Ovary (tissue), 3 donors: ENCODE measurements around the gene TMED3.

Experiments used
- POLR2A ChIP-seq: fragments of 450-650 bp; IDR thresholded peaks from one replicate; pipeline ENCODE4 v1.6.1; 2017; ENCODE audit warnings: antibody characterized with exemption, mild to moderate bottlenecking, moderate library complexity
- TF ChIP-seq, protein P1 (sequence below), 3 donors: fragments of 450-650 bp in 2 of 3; fragments of 200-600 bp in 1 of 3; IDR thresholded peaks; one replicate each; pipeline versions ENCODE4 v1.5.1 to v1.8.0; 2016 to 2022; ENCODE audit warnings: antibody characterized with exemption in 3 of 3, mild to moderate bottlenecking in 1 of 3
- donor health status: DM: no; HTN: no; CAD: no.

DNA sequence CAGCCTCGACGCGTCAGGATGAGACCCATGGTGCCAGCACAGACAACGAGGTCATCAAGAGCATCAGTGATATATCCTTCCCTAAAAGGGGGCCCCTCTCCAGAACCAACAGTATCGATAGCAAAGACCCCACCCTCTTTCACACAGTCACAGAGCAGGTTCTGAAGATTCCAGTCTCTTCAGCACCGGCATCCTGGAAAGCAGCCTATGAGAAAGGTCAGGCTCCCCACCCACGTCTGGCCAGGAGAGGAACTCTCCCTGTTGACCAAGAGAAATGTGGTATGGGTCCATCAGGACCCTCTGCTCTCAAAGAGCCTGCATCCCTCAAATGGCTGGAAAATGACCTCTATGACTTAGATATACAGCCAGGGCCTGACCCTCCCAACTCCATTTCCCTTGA is 16.8 kb upstream of the TMED3 start:
- TF ChIP-seq, protein P1, sequence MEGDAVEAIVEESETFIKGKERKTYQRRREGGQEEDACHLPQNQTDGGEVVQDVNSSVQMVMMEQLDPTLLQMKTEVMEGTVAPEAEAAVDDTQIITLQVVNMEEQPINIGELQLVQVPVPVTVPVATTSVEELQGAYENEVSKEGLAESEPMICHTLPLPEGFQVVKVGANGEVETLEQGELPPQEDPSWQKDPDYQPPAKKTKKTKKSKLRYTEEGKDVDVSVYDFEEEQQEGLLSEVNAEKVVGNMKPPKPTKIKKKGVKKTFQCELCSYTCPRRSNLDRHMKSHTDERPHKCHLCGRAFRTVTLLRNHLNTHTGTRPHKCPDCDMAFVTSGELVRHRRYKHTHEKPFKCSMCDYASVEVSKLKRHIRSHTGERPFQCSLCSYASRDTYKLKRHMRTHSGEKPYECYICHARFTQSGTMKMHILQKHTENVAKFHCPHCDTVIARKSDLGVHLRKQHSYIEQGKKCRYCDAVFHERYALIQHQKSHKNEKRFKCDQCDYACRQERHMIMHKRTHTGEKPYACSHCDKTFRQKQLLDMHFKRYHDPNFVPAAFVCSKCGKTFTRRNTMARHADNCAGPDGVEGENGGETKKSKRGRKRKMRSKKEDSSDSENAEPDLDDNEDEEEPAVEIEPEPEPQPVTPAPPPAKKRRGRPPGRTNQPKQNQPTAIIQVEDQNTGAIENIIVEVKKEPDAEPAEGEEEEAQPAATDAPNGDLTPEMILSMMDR (IDR thresholded peaks at IDR 0.05), result no peak
- no peak for TF ChIP-seq POLR2A
